Breast epithelium (tissue), 3 donors: ENCODE measurements around the gene RPE65.

Source experiments
- POLR2A ChIP-seq: fragments of 450-650 bp; IDR thresholded peaks from one replicate; pipeline ENCODE4 v1.6.1; 2016; ENCODE audit warnings: antibody characterized with exemption, mild to moderate bottlenecking, moderate library complexity
- POLR2AphosphoS5 ChIP-seq, 3 donors: sonication (generic); formaldehyde crosslinking; IDR thresholded peaks; one replicate each; pipeline ENCODE4 v1.6.1; 2017; ENCODE audit warnings: antibody characterized with exemption in 3 of 3
- TF ChIP-seq, protein P1 (sequence below), 3 donors: fragments of 450-650 bp; IDR thresholded peaks; one replicate each; pipeline ENCODE4 v1.5.1; 2016 to 2017; ENCODE audit warnings: antibody characterized with exemption in 3 of 3, mild to moderate bottlenecking in 3 of 3, moderate library complexity in 3 of 3

DNA sequence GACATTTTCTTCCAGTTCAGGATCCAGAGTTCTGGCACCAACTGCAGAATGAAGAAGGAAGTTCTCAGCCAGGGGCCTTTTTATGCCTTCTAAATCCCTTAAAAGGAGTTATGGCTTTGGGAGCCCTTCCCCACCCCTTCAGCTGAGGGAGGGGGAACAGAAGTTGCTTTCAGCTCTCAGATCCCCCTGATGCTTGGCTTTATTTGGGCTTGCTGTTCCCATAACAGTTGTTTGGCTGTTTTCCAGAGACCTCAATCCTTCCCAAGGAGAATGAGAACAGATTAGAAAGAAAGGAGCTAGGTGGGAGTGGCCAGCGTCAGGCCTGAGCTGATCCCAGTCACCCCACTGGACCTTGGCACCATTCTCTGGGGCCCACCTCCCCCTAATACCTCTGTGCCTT is at the start of gene RPE65:
- TF ChIP-seq POLR2A (no peak), POLR2AphosphoS5 (IDR thresholded peaks at IDR 0.05) (no peak)
- TF ChIP-seq, protein P1, sequence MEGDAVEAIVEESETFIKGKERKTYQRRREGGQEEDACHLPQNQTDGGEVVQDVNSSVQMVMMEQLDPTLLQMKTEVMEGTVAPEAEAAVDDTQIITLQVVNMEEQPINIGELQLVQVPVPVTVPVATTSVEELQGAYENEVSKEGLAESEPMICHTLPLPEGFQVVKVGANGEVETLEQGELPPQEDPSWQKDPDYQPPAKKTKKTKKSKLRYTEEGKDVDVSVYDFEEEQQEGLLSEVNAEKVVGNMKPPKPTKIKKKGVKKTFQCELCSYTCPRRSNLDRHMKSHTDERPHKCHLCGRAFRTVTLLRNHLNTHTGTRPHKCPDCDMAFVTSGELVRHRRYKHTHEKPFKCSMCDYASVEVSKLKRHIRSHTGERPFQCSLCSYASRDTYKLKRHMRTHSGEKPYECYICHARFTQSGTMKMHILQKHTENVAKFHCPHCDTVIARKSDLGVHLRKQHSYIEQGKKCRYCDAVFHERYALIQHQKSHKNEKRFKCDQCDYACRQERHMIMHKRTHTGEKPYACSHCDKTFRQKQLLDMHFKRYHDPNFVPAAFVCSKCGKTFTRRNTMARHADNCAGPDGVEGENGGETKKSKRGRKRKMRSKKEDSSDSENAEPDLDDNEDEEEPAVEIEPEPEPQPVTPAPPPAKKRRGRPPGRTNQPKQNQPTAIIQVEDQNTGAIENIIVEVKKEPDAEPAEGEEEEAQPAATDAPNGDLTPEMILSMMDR (IDR thresholded peaks at IDR 0.05), result no peak
